GM21723 (cell line): Measurements from ENCODE around the gene TLX1.
A peak's percentile ranks its signal among the peaks of the same experiment; 100 is the strongest.

Experiments used
- ATAC-seq: cut with Tn5 transposase; IDR thresholded peaks from one replicate; pipeline ENCODE4 v1.9.1; 2021; ENCODE audit warnings: mild to moderate bottlenecking, moderate library complexity; ENCODE audit not compliant: unreplicated experiment

Gene TLX1

DNA sequence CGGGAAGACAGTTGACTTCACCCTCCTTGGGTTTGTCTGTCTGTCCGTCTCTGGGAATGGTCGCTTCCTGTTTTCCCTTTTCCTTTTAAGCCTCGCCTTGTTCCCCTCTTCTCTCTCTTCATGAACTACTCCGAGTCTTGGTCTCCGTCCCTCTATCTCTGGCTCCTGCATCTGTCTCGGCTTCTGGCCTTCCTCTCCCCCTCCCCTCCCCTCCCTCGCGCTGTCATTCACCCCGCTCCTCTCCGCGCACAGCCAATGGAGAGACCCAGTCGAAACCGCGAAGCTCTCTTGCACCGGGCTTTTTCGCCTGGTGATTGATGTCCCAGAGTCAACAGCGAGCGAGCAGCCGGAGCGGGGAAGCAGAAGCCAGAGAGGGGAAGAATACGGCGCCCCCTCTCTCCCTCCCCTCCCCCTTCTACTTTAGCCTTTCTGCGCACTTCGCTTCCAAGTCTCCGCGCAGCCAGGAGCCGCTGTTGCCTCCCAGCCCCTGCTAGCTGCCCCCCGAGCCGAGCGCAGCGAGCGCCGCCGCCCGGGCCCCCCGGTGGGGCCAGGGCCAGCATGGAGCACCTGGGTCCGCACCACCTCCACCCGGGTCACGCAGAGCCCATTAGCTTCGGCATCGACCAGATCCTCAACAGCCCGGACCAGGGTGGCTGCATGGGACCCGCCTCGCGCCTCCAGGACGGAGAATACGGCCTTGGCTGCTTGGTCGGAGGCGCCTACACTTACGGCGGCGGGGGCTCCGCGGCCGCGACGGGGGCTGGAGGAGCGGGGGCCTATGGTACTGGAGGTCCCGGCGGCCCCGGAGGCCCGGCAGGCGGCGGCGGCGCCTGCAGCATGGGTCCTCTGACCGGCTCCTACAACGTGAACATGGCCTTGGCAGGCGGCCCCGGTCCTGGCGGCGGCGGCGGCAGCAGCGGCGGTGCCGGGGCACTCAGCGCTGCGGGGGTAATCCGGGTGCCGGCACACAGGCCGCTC is at the start of gene TLX1:
Gene TLX1, plus strand, starts transcription at position 317 of the 978 bp plus-strand sequence. Its CDS starts 242 bp downstream, at position 559.
- ATAC-seq: no peak

GRCh38 chr10:101085846-101086245 is 45.3 kb upstream of the TLX1 start:
- ATAC-seq: no peak

GRCh38 chr10:101087376-101087775 is 43.7 kb upstream of the TLX1 start:
- ATAC-seq: no peak

GRCh38 chr10:101087965-101088364 is 43.1 kb upstream of the TLX1 start:
- no peak for ATAC-seq

DNA sequence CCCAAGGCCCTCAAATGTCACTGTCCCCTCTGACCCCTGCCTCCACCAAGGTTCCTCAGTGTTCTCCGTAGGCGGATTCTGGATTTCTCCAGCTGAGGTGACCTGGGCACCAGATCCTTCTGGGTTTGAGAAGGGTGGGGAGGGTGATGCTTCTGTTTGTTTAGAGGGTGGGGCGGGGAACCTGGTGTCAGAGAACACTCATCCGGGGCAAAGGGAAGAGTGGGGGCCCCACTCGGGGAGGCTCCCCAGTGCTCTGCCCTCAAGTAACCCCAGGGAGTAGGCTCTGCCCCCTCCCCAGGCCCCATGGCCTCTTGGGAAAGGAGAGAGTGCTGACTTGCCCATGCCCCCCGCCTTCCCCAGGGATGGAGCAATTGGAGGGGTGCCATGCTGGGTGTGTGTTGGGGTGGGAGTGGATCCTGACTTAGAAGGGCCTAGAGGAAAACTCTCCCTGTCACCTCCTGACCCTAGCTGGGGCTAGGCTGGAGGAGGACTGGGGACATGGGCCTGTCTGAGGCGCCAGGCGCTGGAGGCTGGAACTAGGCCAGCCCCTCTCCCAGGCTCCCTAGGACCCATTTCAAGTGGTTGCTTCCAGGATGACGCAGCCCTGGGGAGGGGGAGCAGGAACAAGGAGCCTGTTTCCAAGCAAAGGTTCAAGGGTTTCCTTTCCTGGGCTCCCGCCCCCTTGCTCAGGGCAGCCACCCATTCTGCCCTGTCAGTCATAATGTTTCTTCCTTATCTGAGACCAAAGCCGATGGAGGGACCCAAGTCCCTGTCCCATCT is 41.4 kb upstream of the TLX1 start:
- ATAC-seq: no peak

GRCh38 chr10:101090597-101090996 is 40.5 kb upstream of the TLX1 start:
- no peak for ATAC-seq

DNA sequence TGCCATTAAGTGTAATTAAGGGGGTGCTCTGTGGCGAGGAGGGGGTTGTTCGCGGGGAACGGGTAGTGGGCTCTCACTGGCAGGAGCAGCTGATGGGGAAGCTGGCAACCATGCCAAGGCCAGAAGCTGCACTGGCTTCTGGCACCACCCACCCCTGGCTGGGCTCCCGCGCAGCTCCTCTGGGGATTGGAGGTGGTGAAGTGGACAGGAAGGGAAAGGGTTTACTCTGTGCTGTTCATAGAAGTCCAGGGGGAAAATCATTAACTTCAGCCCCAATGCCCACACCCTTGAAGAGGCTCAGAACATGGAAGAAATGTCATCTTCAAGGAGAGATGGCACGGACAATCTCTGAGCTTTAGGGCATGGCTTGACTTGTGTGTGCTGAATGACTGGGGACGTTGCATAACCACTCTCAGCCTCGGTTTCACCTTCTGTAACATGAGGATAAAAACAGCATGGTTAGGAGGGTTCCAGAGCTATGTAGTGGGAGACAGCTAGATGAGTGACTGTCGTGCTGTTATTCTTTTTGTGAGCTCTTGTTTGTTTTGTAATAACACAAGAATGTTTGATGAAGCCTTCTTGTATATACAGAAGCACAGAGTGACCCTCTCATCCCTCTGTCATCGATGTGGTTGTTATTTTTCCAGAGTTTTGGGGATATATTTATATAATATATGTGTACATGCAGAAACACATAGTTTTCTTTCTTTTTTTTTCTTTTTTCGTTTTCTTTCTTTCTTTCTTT is 39.4 kb upstream of the TLX1 start:
- no peak for ATAC-seq

GRCh38 chr10:101092881-101093354 is 38.2 kb upstream of the TLX1 start:
- ATAC-seq: no peak

DNA sequence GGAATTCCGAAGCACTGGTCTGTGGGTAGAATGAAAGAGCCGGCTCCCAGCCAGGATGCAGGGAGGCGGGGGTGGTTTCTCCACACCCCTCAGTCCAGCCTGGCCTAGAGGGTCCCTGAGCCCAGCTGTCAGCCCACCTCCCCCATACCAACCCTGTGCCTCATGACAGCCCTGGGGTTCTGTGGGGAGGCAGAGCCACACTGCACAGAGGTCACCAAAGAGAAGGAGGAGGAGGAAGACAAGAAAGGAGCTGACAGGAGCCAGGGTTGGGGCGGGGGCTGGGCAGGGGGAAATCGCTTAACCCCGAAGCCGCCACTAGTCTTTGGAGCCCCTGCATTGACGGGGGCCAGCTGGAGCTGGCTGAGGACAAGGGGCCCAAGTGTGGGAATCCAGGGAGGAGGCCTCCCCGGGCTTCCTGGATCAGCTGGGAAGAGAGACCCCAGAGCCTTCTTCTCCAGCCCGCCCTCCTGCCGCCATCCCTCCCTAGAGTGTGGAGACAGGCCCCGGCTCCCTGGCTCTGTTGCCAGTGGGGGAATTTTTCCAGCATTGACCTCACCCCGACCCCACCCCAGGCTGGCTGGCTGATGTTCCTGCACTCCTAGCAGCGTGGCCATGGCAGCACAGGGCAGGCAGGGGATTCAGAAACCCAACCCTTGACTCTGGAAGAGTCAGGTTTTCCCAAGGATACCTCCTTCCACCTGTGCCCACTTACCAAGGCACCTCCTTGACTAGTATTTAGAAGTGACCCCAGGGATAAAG is 36.8 kb upstream of the TLX1 start:
- no peak for ATAC-seq

DNA sequence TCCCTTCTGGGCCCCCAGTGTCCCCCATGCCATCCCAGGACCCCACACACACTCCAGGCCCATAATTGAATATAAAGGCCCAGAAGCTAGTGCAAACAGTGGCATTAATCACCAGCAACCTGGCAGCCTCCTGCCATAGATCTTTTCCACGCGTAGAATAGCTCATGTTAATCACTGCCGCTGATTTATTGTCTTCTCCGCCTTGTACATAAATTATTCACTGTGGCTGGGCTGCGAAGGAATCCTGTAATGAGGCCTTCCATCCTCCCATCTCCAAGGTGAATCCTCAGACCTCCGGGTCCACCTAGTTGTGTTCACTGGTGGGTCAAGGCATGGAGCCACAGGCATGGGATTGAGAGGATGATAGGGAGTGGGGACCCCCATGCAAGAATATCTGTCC is 36.1 kb upstream of the TLX1 start:
- ATAC-seq: no peak

- peak; percentile 83 for ATAC-seq
Observed at GRCh38 chr10:101095550-101096213, 35.4 kb upstream of the TLX1 start.

GRCh38 chr10:101096378-101096777 is 34.7 kb upstream of the TLX1 start:
- ATAC-seq: no peak

DNA sequence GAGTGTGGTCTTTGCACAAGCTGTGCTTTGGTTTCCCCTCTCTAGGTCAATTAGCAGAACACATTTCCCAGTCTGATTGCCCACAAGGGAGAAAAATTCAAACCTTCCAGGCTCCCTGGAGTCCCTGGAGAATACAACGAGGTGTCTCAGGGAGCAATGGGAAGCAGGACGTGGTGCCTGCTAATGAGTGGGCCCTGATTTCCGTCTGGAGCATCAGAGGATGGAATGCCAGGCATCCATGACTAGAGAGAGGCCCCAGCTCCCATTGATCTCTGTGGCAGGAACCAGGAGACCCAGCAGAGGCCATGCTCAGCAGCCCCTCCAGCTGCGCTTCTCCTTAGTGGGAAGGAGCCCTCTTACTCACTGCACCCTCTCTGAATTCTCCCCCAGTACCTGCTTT is 33.2 kb upstream of the TLX1 start:
- ATAC-seq: no peak

GRCh38 chr10:101099901-101100300 is 31.2 kb upstream of the TLX1 start:
- ATAC-seq: no peak

DNA sequence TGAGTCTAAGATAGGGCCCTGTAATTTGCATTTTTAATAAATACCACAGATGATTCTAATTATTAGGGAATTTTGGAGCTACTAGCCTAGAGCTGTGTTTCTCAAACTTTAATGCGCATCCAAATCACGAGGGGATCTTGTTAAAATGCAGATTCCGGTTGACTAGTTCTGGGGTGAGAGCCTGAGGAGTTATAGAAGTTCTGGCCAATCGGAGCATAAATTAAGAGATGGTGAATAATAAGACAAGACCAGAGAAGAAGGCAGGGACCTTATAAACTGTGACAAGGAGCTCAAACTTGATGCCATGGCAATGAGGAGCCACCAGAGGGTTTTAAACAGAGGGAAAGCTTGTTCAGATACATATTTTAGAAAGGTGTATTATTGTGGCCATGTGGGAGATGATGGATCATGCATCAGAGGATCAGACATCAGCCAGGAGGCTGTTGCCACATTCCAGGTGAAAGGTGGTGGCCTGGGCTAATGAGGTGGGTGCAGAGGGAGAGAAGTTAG is 29.7 kb upstream of the TLX1 start:
- no peak for ATAC-seq

- no peak for ATAC-seq
Observed at GRCh38 chr10:101103430-101103829, 27.7 kb upstream of the TLX1 start.

DNA sequence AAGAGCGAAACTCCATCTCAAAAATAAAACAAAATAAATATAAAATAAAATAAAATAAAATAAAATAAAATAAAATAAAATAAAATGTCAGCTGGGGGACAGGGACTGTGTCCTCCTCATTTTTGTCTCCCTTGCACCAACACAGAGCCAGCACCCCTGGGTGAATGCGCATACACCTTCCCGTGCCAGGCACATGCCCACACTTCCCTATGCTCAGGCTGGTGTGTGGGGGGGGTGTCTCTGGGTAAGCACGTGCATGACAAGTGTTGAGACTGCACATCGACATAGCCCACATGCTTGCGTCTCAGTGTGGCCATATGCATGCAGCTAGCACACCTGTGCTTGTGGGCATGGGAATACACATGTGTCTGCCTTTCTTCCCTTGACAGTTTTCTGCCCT is 24.7 kb upstream of the TLX1 start:
- no peak for ATAC-seq

DNA sequence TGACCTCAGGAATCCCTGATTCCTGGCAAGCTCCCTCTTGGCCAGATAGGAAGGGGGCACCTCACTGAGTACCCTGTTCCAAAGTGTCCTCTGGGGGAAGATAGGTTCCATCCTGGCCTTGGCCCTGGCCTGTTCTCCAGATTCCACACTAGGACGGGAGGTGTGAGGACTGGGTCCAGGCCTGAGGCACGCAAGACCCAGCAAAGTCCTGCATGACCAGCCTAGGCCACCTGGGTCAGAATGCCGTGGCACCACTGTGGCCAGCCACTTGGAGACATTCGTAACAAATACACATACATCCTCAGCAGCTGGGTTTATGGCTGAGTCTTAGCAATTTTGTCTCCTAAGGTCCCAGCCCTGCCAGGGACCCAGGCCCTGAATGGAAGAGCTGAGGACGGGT is 23.3 kb upstream of the TLX1 start:
- no peak for ATAC-seq

DNA sequence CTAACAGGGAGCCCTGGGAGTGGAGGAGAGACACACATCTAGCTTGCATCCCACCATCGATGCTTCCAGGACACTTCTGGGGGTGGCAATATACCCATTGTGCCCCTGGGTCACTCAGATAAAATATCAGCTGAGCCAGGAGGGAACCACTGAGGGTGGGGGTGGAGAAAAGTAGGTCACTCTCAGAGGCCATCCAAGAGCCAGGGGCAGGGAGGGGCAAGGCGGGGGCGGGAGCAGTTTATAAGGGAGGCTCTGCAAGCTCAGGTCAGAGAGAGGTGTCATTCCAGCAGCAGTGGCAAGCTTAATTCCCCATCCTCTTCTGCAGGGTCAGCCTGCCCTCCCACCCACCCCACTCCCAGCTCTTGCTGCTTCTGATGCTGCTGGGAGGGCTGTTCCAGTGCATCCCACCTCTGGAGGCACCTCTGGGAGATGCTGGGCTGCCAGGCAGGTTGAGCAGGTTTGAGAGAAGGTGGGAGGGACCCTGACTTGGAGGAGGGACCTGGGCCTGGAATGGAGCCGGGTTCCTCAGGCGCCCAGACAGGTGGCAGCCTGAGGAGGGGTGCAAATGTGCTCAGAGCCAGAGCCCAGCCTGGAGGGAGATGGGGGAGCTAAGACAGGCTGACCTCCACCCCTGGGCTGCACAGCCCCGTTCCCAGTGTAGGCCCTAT is 20.1 kb upstream of the TLX1 start:
- ATAC-seq: no peak
